ENCODE measurements around the gene ZNF227. TPM values are rescaled to one million over a fixed set of nuclear protein-coding genes. Genes with fewer than 3 reads are reported as not detected.
"Not testable (repeated sequence)": the region's sequence is repeated elsewhere in the genome, so short reads cannot be mapped to it uniquely, and the experiment has no call there.

ZNF227 gene
- total RNA-seq, 2 experiments from 2014 or later = 16.8 to 18.5 TPM

DNA sequence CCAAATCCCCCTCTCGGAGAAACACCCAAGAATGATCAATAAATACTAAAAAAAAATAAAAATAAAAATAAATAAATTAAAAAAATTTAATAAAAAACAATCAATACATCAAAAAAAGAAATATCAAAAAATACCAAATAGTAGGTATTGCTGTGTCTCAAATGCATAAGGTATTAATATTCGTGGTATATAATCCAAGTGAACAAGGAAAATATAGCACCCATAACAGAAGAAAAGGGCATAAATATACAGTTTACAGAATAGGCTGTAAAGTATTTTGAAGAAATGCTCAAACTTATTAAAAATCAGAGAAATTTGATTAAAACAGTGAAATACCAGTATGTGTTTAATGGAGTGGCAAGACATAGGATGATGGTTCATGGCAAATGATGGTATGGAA lies 7.6 kb upstream of the ZNF227 start:
- intact Hi-C loops (cut with micrococcal nuclease; ENCODE audit: unreplicated experiment) = no loop called here
- Histone ChIP-seq H3K9me2 (ENCODE audit: insufficient read depth, low read length) (no peaks in the 10 kb centered on the region), H2AFZ (ENCODE audit: low read length) (no peak overlapping the region), H4K20me1 (ENCODE audit: insufficient read depth, low read length) (no peaks in the 10 kb centered on the region), H3K36me3 (ENCODE audit: insufficient read depth, low read length) (no peaks in the 10 kb centered on the region), H3K9me3 (ENCODE audit: low read length) (peaks cover 20% of the 10 kb centered on the region; the same call in 1 of the 2 replicates), H3K27ac (ENCODE audit: low read depth, low read length, poor library complexity, severe bottlenecking) (no peak overlapping the region), H3K79me2 (ENCODE audit: insufficient read depth, low read depth, low read length) (no peaks in the 10 kb centered on the region), H3K4me1 (ENCODE audit: insufficient read depth, low read length, poor library complexity, severe bottlenecking) (peaks cover 5% of the 10 kb centered on the region), H3K4me2 (ENCODE audit: low read length) (no peak overlapping the region), H3K4me3 (ENCODE audit: low read depth, low read length, poor library complexity, severe bottlenecking) (no peak overlapping the region)
- ChIA-PET POLR2A (no interaction called here), CTCF (ENCODE audit: unreplicated experiment) (no interaction called here)
- DNase-seq (ENCODE audit: low spot score) = no peak
- no peak for TF ChIP-seq CTCF (conservative IDR thresholded peaks at IDR 0.05; ENCODE audit: low read length)
- no TSS peak for BruUV-seq (replicated peaks)

DNA sequence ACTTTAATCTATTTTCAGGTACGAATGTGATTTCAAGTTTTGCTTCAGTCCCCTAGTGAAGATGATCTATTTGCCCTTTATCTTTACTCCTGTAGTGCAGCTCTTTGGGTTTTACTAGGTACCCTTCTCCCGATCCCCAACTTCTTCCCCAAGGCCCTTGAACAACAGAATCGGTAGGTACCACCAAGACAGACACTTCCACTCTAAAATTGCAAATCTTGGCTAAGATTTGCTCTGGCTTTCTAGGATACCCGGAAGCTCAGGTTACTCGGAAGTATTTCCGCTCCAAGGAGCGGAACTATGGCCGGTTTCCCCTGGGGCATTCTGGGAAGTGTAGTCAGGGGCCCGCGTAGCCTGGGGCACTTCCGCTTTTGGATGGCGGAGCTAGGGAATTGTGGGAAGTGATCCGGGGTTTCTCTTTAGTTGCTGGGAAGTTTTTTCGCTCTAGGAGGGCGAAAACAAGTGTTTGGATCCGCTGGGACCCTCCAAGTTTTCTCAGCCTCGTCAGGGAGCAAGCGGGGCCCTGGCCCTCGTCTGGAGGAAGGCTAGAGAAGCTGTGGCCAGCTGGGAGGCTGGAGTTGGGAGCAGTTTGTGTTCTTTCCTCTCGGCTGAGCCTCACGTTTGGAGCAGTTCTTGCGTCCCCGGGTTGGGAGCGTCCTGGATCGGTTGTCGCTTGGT lies 5.1 kb upstream of the ZNF227 start:
- BruUV-seq (replicated peaks) = no TSS peak
- peak; percentile 95 for DNase-seq (ENCODE audit: low spot score)
- Histone ChIP-seq H3K9me3 (ENCODE audit: low read length) (peaks cover 20% of the 10 kb centered on the region; the same call in 1 of the 2 replicates), H3K4me1 (ENCODE audit: insufficient read depth, low read length, poor library complexity, severe bottlenecking) (peaks cover 5% of the 10 kb centered on the region), H3K79me2 (ENCODE audit: insufficient read depth, low read depth, low read length) (no peaks in the 10 kb centered on the region), H3K4me3 (ENCODE audit: low read depth, low read length, poor library complexity, severe bottlenecking) (peak overlapping the region; percentile 82), H3K4me2 (ENCODE audit: low read length) (peak overlapping the region; percentile 78), H3K9me2 (ENCODE audit: insufficient read depth, low read length) (no peaks in the 10 kb centered on the region), H3K36me3 (ENCODE audit: insufficient read depth, low read length) (no peaks in the 10 kb centered on the region), H2AFZ (ENCODE audit: low read length) (peak overlapping the region; percentile 99), H3K27ac (ENCODE audit: low read depth, low read length, poor library complexity, severe bottlenecking) (peak overlapping the region; percentile 6), H4K20me1 (ENCODE audit: insufficient read depth, low read length) (no peaks in the 10 kb centered on the region)
- no peak for TF ChIP-seq CTCF (conservative IDR thresholded peaks at IDR 0.05; ENCODE audit: low read length)
- no peak for TF ChIP-seq EZH2phosphoT487 (IDR thresholded peaks at IDR 0.05; ENCODE audit: borderline replicate concordance, low read depth, low read length)
- POLR2A ChIA-PET = interaction anchor here (0.6 to 1.8 kb wide), 6 partner anchors 10 to 295 kb away, joined by 3 to 5 read pairs (median 3); partner anchors contain the start of genes ZNF226 and ZNF235
- intact Hi-C loops (cut with micrococcal nuclease; ENCODE audit: unreplicated experiment) = loop anchor here (2.0 kb wide), 1 partner anchor 42 kb away; the partner anchor contains the start of gene ZNF226
- CTCF ChIA-PET (ENCODE audit: unreplicated experiment) = no interaction called here

GRCh38 chr19:44212866-44213346 lies 574 bp downstream of the ZNF227 start:
- DNase-seq (ENCODE audit: low spot score) = no peak
- Histone ChIP-seq H3K4me2 (ENCODE audit: low read length) (peak overlapping the region; percentile 75), H3K4me1 (ENCODE audit: insufficient read depth, low read length, poor library complexity, severe bottlenecking) (peaks cover 13% of the 10 kb centered on the region), H4K20me1 (ENCODE audit: insufficient read depth, low read length) (no peaks in the 10 kb centered on the region), H2AFZ (ENCODE audit: low read length) (peak overlapping the region; percentile 96), H3K4me3 (ENCODE audit: low read depth, low read length, poor library complexity, severe bottlenecking) (peak overlapping the region; percentile 82), H3K36me3 (ENCODE audit: insufficient read depth, low read length) (peaks cover 37% of the 10 kb centered on the region), H3K27ac (ENCODE audit: low read depth, low read length, poor library complexity, severe bottlenecking) (peak overlapping the region; percentile 13), H3K9me3 (ENCODE audit: low read length) (peaks cover 10% of the 10 kb centered on the region; the same call in 1 of the 2 replicates), H3K9me2 (ENCODE audit: insufficient read depth, low read length) (no peaks in the 10 kb centered on the region), H3K79me2 (ENCODE audit: insufficient read depth, low read depth, low read length) (peaks cover 20% of the 10 kb centered on the region)
- TF ChIP-seq CTCF (conservative IDR thresholded peaks at IDR 0.05; ENCODE audit: low read length) = no peak
- TF ChIP-seq EZH2phosphoT487 (IDR thresholded peaks at IDR 0.05; ENCODE audit: borderline replicate concordance, low read depth, low read length) = no peak
- intact Hi-C loops (cut with micrococcal nuclease; ENCODE audit: unreplicated experiment) = loop anchor here (2.0 to 10.0 kb wide), 2 partner anchors 100 to 118 kb away; partner anchors contain the start of genes ZNF224 and ZNF225
- ChIA-PET CTCF (ENCODE audit: unreplicated experiment) (no interaction called here), POLR2A (interaction anchor here (0.6 to 0.7 kb wide), 5 partner anchors 15 to 711 kb away, joined by 3 read pairs; no protein-coding TSS in a partner anchor)
- BruUV-seq (replicated peaks) = TSS peak; percentile 83

- BruUV-seq (replicated peaks); H2AFZ ChIP-seq (ENCODE audit: low read length); H3K79me2 ChIP-seq (ENCODE audit: insufficient read depth, low read depth, low read length); H3K27ac ChIP-seq (ENCODE audit: low read depth, low read length, poor library complexity, severe bottlenecking); DNase-seq (ENCODE audit: low spot score); POLR2A ChIA-PET; H3K4me3 ChIP-seq (ENCODE audit: low read depth, low read length, poor library complexity, severe bottlenecking); H3K9me3 ChIP-seq (ENCODE audit: low read length); H3K4me2 ChIP-seq (ENCODE audit: low read length); CTCF ChIA-PET (ENCODE audit: unreplicated experiment); H3K9me2 ChIP-seq (ENCODE audit: insufficient read depth, low read length); H4K20me1 ChIP-seq (ENCODE audit: insufficient read depth, low read length); H3K4me1 ChIP-seq (ENCODE audit: insufficient read depth, low read length, poor library complexity, severe bottlenecking): not testable (repeated sequence)
- peaks cover 47% of the 10 kb centered on the region for H3K36me3 ChIP-seq (ENCODE audit: insufficient read depth, low read length)
- intact Hi-C loops (cut with micrococcal nuclease; ENCODE audit: unreplicated experiment) = loop anchor here (10.0 kb wide), 1 partner anchor 125 kb away; the partner anchor contains the start of gene ZNF224
These were observed 7.6 kb downstream of the ZNF227 start for GRCh38 chr19:44219926-44220325.
